Measurements from ENCODE around the gene CCL25.
A peak's percentile ranks its signal among the peaks of the same experiment; 100 is the strongest.
"Not testable (repeated sequence)": the region's sequence is repeated elsewhere in the genome, so short reads cannot be mapped to it uniquely, and the experiment has no call there.

The CCL25 gene, protein sequence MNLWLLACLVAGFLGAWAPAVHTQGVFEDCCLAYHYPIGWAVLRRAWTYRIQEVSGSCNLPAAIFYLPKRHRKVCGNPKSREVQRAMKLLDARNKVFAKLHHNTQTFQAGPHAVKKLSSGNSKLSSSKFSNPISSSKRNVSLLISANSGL

DNA sequence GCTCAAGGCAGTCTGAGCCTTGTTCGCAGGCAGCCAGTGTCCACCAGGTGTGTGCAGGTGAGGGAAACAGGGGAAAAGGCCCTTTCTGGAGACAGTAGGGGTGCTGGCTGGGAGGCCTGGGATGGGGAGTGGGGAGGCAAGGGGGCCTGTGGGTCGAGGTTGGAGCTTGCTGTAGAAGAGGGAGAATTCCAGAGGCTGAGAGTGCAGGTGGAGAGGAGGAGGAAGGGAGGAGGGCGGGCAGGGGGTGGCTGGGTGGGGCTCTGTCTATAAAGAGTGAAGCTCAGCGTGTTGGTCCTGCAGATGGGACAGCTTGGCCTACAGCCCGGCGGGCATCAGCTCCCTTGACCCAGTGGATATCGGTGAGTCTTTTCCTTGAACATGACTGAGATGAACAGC is at the start of gene CCL25:
Gene CCL25, plus strand, starts transcription at position 297 of the 396 bp plus-strand sequence. CDS start 290 bp downstream, outside the sequence.
- DNase-seq = no peak

DNA sequence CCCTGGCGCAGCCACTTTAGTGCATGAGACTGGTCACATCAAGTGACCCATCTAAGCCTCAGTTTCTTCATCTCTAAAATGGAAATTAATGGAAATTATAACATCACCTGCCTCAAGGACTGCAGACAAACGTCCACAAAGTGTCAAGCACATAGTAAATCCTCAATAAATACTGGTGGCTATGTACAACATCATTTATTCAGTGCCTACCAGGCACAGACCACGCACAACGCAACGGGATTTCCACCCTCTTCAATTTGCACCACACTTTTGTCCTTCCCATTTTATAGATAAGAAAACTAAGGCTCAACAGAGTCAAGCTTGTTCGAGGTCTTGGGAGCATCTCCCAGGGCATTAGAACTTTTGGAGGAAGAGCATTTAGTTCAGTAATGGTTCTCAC is 48.6 kb upstream of the CCL25 start:
- no peak for DNase-seq

DNA sequence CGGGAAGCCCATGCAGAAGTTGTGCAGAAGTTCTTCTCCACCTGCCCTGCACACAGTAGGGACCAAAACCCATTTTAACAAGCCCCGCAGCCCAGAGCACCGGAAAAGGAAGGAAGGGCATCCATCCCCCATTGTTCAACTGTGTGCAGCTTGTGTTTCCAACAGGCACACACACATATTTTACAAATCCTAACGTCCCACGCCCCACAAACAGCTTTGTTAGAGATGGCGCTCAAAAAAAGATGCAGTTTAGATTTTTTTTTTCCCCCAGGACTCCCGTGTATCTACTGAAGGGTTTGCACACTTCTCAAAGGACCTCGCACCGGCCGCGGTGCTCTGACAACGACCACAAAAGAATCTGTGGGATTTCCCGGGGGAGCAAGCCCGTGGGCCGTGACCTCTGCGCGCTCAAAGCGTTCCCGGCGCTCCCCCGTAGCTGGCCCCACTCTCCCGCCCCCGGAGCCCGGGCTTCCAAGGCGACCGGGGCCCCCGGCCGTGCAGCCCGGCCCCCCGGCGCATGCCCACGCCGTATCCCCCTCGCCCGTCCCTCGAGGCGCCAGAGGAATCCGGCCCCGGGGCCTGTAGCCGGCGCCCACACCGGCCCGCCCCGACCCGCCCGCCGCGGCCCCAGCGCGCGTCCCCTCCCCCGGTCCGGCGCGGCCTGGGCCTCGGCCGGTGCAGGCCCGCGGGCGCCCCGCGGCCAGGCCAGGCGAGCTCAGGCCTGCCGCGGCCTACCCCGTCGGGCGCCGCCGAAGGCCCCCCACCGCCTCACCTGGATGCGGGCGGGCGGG is 47.6 kb upstream of the CCL25 start:
- no peak for DNase-seq

DNA sequence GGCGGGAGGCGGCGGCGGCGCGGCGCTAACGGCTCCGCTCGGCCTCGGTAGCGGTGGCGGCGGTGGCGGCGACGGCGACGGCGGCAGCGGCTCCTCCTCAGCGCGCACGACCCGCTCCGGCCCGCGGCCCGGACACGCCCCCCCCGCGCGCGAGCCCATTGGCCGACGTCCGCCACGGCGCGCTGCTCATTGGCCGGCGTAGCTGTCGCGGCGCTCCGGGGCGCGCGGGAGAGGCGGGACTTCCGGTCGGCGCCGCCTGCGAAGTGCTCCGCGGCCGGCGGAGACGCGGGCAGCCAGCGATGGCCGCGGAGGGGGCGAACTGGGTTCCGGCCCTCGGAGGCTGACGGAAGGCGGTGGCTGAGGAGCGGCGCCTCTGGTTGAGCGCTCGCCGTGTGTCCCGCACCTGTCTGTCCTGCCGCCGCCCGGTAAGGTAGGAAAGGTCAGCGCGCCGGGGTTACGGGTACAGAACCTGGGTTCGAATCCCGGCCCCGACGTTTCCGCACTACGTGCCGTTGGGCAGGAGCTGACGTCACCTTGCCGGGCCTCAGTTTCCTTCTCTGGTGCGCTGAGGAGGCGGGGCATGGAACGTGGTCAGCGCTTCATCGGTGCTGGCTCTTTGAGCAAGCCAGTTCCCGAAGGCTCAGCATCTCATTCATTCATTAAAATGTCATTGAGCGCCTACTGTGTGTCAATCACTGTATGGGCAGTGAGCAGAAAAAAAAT is 46.9 kb upstream of the CCL25 start, which contains the start of gene ELAVL1:
Gene ELAVL1, minus strand, starts transcription at position 108 of the 723 bp plus-strand sequence. CDS start 13,826 bp downstream, outside the sequence.
- DNase-seq = peak; percentile 89

DNA sequence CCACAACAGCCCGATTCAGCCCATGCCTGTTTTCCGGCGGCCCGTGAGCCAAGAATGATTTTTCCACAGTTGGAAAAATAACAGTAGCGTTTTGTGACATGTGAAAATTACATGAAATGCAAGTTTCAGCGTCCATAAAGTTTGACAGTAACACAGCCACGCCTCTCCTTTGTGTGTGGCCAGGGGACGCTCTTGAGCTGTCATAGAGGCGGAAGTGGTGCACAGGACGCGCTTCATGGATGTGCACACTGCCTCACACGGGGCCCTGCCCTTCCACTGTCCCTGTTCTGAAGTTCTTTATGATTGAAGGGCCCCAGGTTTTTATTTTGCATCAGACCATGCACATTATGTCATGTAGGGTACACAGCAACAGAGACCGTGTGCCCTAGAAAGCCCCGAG is 34.8 kb upstream of the CCL25 start:
- DNase-seq = no peak

DNA sequence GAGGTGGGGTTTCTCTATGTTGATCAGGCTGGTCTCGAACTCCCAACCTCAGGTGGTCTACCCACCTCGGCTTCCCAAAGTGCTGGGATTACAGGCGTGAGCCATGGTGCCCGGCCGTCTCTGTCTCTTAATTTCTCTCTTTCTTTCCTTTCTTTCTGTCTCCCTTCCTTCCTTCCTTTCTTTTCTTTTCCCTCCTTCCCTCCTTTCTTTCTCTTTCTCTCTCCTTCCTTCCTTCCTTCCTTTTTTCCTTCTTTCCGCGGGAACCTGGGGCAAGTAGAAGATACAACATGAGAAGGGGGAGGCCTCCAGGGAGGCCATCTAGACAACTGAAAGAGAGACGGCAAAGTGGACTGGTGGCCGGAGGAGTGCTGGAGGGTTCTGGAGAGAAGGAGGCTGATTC is 31.9 kb upstream of the CCL25 start:
- DNase-seq = no peak

DNA sequence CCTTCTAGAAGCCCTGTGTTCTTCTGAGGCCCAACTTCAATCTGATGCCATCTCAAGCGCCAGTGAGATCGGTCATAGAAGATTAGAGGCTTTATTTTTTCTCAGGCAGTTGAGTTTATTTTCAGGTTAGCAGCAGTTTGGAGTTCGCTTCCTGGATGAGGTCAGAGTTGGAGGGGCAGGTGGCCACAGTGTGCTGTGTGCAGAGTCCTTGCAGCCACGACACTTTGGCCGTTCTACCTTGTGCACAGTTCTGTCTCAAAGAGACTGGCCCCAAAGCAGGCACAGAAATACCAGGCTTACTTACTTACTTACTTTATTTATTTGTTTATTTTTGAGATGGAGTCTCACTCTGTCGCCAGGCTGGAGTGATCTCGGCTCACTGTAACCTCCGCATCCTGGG is 31.2 kb upstream of the CCL25 start:
- no peak for DNase-seq

DNA sequence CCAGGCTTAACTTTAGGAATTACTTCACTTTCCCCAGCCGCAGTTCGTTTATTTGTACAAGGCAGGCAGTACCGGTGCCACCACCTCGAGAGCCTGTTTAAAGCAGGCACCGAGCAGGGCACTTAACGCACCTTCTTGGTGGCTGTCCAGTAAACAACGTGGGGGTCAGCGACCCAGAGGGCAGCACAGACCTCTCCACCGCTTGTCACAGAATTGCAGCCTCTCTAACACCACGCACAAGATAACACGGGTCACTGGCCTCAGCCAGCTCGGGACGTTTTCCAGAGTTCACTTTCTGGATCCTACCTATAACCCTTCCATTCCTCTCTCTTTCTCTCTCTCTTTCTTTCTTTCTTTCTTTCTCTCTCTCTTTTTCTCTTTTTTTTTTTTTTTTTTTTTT is 30.3 kb upstream of the CCL25 start:
- DNase-seq = no peak

DNA sequence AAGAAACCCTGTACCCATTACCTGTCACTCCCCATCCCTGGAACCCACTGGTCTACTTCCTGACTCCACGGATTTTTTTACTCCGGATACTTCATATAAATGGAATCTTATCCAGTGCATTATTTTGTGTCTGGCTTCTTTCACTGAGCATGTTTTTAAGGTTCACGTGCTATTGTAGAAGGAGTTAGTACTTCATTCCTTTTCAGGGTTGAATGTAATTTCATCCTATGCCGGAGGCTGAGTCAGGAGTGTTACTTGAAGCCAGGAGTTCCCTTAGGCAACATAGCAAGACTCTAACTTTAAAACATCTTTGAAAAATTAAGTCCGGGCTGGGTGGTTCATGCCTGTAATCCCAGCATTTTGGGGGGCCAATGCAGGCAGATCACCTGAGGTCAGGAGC is 29.2 kb upstream of the CCL25 start:
- DNase-seq = no peak

DNA sequence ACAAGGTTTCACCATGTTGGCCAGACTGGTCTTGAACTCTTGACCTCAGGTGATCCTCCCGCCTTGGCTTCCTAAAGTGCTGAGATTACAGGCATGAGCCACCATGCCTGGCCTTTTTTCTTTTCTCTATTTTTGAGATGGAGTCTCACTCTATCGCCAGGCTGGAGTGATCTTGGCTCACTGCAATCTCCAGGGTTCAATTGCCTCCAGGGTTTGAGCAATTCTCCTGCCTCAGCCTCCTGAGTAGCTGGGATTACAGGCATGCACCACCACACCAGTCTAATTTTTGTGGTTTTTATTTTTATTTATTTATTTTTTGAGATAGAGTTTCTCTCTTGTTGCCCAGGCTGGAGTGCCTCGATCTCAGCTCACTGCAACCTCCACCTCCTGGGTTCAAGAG is 28.3 kb upstream of the CCL25 start:
- DNase-seq = not testable (repeated sequence)

DNA sequence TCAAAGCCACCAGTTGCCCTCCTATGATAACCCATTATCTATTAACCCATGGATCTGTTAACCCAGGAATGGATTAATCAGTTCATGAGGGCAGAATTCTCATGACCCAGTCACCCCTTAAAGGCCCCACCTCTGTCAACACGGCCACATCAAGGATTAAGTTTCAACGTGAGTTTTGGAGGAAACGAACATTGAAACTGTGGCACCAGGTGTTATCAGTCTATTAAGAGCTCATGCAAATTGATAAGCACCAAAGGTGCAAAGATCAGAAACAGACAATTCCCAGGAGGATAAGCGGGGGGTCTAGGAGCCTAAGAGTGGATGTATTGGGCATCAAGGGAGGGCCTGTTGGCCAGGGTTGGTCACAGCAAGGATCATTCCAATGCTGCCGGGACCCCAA is 27.2 kb upstream of the CCL25 start:
- DNase-seq = no peak

DNA sequence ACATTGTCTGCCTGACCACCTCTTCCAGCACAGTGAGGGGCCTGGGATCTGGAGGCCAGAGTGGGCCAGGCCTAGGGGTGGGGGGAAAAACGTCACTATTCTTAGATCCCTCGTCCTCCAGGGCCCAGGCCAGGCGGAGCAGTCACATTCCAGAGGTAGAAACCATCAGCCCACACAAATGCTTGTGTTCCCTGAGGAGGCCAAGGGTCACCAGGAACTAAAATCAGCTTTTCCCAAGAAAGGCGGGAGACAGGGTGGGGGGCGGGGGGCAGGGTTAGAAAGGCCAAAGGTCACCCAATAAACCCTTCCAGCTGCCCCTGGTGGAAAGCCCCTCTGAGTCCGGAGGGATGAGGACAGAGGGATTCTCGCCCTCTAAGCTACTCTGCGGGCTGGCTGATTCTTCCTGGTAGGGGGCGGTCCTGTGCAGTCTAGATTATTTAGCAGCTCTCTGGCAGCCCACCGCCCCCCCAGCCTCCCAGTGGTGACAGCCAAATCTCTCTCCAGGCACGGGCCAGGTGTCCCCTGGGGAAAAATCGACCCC is 23.5 kb upstream of the CCL25 start:
- DNase-seq = no peak

DNA sequence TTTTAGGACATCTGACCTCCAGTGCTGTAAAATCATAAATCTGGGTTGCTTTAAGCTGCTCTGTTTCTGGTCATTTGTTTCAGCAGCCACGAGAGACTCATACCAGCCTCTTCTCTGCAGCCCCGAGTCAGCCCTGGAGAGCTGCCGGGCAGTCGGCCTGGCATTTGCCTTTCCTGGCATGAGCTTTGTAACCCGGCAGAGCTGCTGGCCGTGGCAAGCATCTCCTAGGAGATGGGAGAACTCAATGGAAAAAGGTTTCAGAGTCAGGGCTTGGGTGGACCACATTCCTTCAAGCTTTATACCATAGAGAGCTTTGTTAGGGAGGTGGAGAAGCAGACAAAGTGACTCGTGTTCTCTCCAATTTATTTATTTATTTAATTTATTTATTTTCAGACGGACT is 21.6 kb upstream of the CCL25 start:
- no peak for DNase-seq

DNA sequence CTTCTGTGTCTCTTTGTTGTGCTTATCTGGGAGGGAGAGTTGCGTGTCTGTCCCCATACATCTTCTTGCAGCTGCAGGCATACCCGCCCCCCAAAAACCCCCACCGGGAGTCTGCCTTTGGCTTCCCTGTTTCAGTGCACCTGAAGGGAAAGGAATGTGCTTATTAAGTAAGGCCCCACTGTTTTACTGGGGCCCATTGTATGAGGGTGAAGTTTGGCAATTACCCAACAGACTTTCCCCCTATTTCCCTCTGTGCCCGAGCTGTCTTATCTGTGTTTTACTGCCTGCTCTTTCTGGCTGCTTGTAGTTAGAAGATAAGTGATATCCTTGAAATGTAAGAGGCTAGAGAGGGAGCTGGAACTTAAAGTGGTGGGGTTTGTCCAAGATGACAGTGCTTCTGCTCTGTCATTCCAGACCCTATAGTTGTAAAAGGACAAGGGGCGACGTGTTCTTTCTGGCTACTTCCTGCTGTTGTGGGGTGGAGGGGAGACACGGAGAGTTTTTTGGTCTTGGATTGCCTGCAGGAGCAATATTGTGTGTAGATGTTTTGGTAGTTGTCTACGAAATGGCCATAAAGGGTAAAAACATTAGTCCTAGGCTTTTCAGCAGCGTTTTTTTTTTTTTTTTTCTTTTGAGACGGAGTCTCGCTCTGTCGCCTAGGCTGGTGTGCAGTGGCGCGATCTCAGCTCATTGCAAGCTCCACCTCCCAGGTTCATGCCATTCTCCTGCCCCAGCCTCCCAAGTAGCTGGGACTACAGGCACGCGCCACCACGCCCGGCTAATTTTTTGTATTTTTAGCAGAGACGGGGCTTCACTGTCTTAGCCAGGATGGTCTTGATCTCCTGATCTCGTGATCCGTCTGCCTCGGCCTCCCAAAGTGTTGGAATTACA is 19.0 kb upstream of the CCL25 start:
- not testable (repeated sequence) for DNase-seq

DNA sequence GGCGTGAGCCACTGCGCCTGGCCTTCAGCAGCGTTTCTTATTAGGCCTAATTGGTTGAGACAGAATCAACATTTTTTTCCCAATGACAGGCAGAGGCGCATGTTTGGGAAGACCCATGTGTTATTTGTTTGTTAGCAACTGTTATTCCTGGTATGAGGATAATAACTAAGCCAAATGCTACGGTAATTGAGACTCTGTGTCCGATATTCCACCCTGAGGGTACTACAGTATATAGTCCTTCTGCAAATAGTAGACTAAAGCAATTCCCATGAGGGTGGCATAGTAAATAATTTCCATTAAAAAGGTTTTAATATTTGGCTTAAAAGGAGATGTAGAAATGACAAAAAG is 18.4 kb upstream of the CCL25 start:
- DNase-seq = no peak

DNA sequence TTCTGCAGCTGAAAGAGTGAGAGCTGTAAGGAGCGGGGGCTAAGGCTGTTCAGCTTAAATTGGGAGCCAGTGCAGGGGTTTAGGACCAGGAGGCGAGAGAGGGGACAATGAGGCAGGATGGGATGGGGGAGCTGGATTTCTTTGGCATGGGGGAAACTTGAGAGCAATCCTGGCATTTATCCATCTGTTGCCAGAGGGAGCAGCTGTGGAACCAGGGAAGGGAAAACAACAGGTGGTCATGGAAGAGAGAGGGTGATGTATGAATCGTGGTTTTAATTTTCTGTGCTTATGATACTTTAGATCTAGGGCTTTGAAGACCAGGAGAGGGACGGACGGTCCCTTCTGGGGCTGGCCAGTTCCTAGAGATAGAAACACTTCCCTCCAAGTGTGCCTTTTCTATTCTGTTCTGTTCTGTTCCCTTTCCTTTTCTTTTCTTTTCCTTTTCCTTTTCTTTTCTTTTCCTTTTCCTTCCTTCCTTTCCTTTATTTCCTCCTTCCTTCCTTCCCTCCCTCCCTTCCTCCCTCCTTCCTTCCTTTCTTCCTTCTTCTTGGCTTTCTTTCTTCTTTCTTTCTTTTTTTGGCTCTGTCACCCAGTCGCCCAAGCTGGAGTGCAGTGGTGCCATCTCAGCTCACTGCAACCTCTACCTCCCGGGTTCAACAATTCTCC is 16.0 kb upstream of the CCL25 start:
- no peak for DNase-seq

DNA sequence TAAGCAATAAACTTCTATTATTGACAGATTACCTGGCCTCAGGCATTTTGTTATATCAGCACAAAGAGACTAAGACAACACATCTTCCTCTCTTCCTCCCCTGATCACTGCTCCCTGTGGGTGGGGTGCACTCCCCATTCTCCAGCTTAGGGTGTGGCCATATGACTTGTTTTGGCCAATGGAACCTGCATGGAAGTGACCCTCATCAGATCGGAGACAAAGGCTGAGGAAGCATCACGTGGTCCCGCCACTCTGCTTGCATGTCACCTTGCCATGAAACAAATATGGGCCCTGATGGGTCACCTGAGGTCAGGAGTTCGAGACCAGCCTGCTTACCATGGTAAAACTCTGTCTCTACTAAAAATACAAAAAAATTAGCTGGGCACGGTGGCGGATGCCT is 13.7 kb upstream of the CCL25 start:
- no peak for DNase-seq

DNA sequence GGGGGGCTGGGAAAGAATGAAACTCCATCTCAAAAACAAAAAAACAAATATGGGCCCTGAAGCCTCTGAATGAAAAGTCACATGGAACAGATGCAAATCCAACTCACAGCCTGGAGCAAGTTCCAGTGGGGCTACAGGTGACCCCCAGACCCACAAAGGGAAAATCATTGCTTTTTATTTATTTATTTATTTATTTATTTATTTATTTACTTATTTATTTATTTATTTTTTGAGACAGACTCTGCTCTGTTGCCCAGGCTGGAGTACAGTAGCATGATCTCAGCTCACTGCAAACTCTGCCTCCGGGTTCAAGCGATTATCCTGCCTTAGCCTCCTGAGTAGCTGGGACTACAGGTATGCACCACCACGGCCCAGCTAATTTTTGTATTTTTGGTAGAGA is 13.3 kb upstream of the CCL25 start:
- DNase-seq = no peak

DNA sequence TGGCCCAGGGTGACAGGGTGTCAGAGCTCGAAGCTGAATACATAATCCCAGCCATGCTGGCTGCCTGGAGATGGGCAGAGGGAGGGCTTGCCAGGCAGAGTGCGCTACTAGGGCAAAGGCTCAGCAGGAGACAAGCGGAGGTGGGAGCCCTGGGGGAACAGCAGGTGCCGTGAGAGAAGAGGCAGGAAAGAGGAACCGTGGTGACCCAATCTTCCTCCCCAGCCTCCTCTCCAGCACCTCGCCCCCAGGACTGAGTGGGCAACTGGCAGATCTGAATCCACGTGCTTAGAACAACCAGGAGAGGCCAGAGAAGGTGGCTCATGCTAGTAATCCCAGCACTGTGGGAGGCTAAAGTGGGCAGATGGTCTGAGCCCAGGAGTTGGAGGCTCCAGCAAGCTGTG is 11.0 kb upstream of the CCL25 start:
- DNase-seq = no peak

DNA sequence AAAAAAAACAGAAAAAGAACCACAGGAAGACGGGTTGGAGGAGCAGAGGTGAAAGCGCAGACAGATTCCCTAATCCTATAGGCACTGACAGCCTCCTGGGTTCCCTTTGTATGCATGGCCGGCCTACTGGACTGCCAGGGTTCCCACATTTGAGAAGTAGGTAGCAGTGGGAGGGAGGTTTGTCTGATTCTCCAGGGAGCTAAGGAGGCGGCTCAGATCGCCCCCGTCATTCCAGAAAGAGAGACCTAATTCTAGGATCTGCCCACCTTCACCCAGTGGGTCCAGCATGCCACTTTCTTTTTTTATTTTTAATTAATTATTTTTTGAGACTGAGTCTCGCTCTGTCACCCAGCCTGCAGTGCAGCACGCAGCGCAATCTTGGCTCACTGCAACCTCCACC is 9.7 kb upstream of the CCL25 start:
- no peak for DNase-seq

DNA sequence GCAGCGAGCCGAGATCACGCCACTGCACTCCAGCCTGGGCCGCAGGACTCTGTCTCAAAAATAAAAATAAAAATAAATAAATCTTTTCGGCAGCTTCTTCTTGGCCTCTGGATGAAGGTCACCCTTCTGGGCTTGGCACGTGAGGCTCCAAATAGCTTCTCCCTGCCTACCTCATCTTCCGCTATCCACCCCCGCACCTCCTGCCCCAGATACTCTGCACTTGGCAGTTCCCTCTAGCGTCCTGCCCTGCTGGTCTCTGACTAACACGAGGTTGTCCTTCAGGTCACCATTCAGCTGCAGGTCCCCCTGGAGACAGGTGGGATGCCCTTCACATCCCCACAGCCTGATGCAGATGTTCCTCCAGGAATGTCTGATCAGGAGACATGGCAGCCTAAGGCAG is 8.5 kb upstream of the CCL25 start:
- DNase-seq = no peak

DNA sequence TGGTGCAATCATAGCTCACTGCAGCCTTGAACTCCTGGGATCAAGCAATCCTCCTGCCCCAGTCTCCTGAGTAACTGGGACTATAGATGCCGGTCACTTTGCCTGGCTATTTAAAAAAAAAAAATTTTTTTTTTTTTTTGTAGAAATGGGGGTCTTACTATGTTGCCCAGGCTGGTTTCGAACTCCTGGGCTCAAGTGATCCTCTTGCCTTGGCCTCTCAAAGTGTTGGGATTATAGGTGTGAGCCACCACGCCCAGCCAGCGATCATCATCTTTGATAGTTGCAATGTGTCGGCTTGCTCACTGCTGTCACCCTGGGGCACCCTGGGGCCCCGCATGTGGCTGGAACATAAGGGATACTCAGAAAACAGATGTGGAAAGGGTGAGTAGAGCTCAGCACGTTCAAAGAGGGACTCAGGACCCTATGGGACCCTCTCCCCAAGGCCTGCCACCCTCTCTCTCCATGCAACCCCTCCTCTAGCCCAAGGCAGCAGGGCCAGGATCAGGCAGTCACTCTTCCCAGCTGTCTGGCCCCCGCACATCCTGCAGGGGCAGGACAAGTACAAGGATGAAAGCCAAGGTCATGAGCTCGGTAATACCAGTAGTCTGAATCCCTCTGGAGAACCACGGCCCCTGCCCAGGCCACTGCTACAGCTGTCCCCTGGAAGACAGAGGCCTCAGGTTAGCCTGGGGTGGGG is 6.5 kb upstream of the CCL25 start:
- no peak for DNase-seq

Data from GDM1 (cell line).